Colonic mucosa (tissue), 4 donors: Measurements from ENCODE around the gene ZMPSTE24. TPM values are rescaled to one million over a fixed set of nuclear protein-coding genes. Genes with fewer than 3 reads are reported as not detected.

Experiments used
- DNase-seq: peaks from one replicate; pipeline ENCODE4 v3.0.0-alpha.2; 2020
- H3K27ac ChIP-seq: fragments of 200-600 bp; one replicate; pipeline ENCODE4 v1.8.0; 2021
- H3K27me3 ChIP-seq: fragments of 200-600 bp; one replicate; pipeline ENCODE4 v1.8.0; 2021
- H3K36me3 ChIP-seq: fragments of 200-600 bp; one replicate; pipeline ENCODE4 v1.8.0; 2021
- H3K4me1 ChIP-seq: fragments of 200-600 bp; one replicate; pipeline ENCODE4 v1.8.0; 2021; ENCODE audit warnings: mild to moderate bottlenecking
- H3K4me3 ChIP-seq: fragments of 200-600 bp; one replicate; pipeline ENCODE4 v1.8.0; 2021
- H3K9ac ChIP-seq, 2 donors: one replicate each; pipeline ENCODE4 v1.7.0; 2013; ENCODE audit warnings: control low read depth in 2 of 2, low read depth in 2 of 2, low read length in 2 of 2
- H3K9me3 ChIP-seq: fragments of 200-600 bp; one replicate; pipeline ENCODE4 v1.8.0; 2021
- CTCF ChIP-seq: fragments of 200-600 bp; IDR thresholded peaks from one replicate; pipeline ENCODE4 v1.8.0; 2022; ENCODE audit warnings: antibody characterized with exemption, mild to moderate bottlenecking
- intact Hi-C: fragments of 100-400 bp; cut with DNase I; formaldehyde crosslinking; loops from one replicate; pipeline ENCODE4 v1.14.1; 2022
- total RNA-seq, 2 donors: library from RNA; stranded (reverse); fragmentation: NEBNext Ultra II Directional in 1 of 2; extraction: Animal tissue kit (Norgen Biotek cat#: 25700) in 1 of 2; gene quantifications; one replicate each; pipeline ENCODE4 v1.2.1, GENCODE V29; 2021
- donor health status: healthy.
- donor health status: DM: no; HTN: no; CAD: no.
- donor health status: DM: no; HTN: no; CAD: no.

Gene ZMPSTE24
- total RNA-seq, 2 donors from 2014 or later: 49.7 to 62.8 TPM

DNA sequence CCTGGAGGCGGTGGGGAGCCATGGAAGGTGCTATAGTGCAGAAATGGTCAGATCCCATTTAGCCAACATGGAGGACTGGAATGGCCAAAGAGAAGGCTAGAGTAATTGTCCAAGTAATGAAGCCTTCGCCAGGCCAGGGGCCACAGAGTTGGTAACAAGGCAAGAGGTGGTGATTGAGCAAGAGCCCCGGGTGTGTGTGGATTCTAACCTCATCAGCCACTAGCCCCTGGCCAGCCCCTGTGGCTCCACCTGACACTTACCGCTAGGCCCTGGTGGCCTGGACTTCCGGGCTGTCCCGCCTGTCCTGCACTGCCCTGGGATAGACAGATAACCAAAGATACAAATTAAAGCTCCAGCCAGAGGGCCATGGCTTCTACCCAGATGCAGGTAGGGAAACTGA is 49.1 kb downstream of the ZMPSTE24 start:
- Histone ChIP-seq H3K27me3 (no peaks in the 10 kb centered on the region), H3K4me1 (no peaks in the 10 kb centered on the region), H3K36me3 (no peaks in the 10 kb centered on the region), H3K27ac (no peak overlapping the region), H3K9ac (no peak overlapping the region), H3K9me3 (no peaks in the 10 kb centered on the region), H3K4me3 (no peak overlapping the region)
- no peak for DNase-seq
- intact Hi-C loops: no loop called here
- no peak for TF ChIP-seq CTCF

- Histone ChIP-seq H3K9ac (no peak overlapping the region), H3K4me1 (peaks cover 7% of the 10 kb centered on the region), H3K27me3 (no peaks in the 10 kb centered on the region), H3K9me3 (no peaks in the 10 kb centered on the region), H3K4me3 (no peak overlapping the region), H3K36me3 (no peaks in the 10 kb centered on the region), H3K27ac (no peak overlapping the region)
- no peak for TF ChIP-seq CTCF
- DNase-seq: no peak
- intact Hi-C loops: no loop called here
These were observed 50.1 kb downstream of the ZMPSTE24 start for GRCh38 chr1:40308036-40308727.

- DNase-seq: no peak
- H3K36me3 ChIP-seq: no peaks in the 10 kb centered on the region
- no peak overlapping the region for H3K4me3 ChIP-seq
- no peak overlapping the region for H3K27ac ChIP-seq
- H3K4me1 ChIP-seq: peaks cover 7% of the 10 kb centered on the region
- no peak overlapping the region for H3K9ac ChIP-seq
- TF ChIP-seq CTCF: no peak
- intact Hi-C loops: no loop called here
- no peaks in the 10 kb centered on the region for H3K9me3 ChIP-seq
- no peaks in the 10 kb centered on the region for H3K27me3 ChIP-seq
These were observed 51.5 kb downstream of the ZMPSTE24 start for GRCh38 chr1:40309374-40310128.

GRCh38 chr1:40310129-40310461 is 52.1 kb downstream of the ZMPSTE24 start:
- no peak for DNase-seq
- intact Hi-C loops: no loop called here

More at GRCh38 chr1:40310129-40310461, 52.1 kb downstream of the ZMPSTE24 start:
- TF ChIP-seq CTCF: no peak
- Histone ChIP-seq H3K27ac (no peak overlapping the region), H3K9me3 (no peaks in the 10 kb centered on the region), H3K9ac (no peak overlapping the region), H3K4me1 (peaks cover 7% of the 10 kb centered on the region), H3K4me3 (no peak overlapping the region), H3K36me3 (no peaks in the 10 kb centered on the region), H3K27me3 (no peaks in the 10 kb centered on the region)
